ENCODE results near the gene MYD88.

DNA sequence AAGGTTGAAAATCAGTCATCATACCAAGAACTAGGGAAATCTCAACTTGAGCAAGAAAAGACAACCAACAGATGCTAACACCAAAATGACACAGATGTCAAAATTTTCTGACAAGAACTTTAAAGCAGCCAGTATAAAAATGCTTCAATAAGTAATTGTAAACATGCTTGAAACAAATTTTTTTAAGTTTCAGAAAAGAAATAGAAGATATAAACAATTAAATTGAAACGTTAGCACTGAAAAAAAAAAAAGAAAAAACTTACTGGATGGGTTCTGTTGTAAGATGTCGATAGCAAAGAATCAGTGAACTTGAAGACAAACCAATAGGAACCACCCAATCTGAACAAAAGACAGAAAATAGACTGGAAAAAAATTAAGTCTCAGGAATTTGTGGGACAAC is 8.0 kb downstream of the MYD88 start:
- TF ChIP-seq, protein P1, sequence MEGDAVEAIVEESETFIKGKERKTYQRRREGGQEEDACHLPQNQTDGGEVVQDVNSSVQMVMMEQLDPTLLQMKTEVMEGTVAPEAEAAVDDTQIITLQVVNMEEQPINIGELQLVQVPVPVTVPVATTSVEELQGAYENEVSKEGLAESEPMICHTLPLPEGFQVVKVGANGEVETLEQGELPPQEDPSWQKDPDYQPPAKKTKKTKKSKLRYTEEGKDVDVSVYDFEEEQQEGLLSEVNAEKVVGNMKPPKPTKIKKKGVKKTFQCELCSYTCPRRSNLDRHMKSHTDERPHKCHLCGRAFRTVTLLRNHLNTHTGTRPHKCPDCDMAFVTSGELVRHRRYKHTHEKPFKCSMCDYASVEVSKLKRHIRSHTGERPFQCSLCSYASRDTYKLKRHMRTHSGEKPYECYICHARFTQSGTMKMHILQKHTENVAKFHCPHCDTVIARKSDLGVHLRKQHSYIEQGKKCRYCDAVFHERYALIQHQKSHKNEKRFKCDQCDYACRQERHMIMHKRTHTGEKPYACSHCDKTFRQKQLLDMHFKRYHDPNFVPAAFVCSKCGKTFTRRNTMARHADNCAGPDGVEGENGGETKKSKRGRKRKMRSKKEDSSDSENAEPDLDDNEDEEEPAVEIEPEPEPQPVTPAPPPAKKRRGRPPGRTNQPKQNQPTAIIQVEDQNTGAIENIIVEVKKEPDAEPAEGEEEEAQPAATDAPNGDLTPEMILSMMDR (IDR thresholded peaks at IDR 0.05), result no peak
- no peak for TF ChIP-seq POLR2A (IDR thresholded peaks at IDR 0.05)
